Neural progenitor cell (in vitro differentiated cells): ENCODE data around the gene PRRX1. TPM values are rescaled to one million over a fixed set of nuclear protein-coding genes. Genes with fewer than 3 reads are reported as not detected.

Experiments used
- DNase-seq: peaks from one replicate; pipeline ENCODE4 v3.0.0-alpha.2; 2016; ENCODE audit warnings: low spot score
- H2AFZ ChIP-seq: fragments of 200-600 bp; sonication (generic); replicated peaks from 2 replicates; pipeline ENCODE4 v1.6.1; 2016; ENCODE audit warnings: antibody characterized with exemption
- H3F3A ChIP-seq: fragments of 200-600 bp; sonication (generic); 2 replicates; pipeline ENCODE4 v1.6.1; 2016; ENCODE audit warnings: antibody characterized with exemption, low read depth
- H3K27ac ChIP-seq: fragments of 200-600 bp; sonication (generic); 2 replicates; pipeline ENCODE4 v1.5.1; 2016; ENCODE audit warnings: mild to moderate bottlenecking
- H3K27me3 ChIP-seq: fragments of 200-600 bp; sonication (generic); 2 replicates; pipeline ENCODE4 v1.6.1; 2016; ENCODE audit warnings: mild to moderate bottlenecking, moderate library complexity
- H3K36me3 ChIP-seq: fragments of 200-600 bp; sonication (generic); 2 replicates; pipeline ENCODE4 v1.5.1; 2016
- H3K4me1 ChIP-seq: fragments of 200-600 bp; sonication (generic); 2 replicates; pipeline ENCODE4 v1.6.1; 2016; ENCODE audit warnings: mixed run types
- H3K4me2 ChIP-seq: fragments of 200-600 bp; sonication (generic); 2 replicates; pipeline ENCODE4 v1.6.1; 2016
- H3K4me3 ChIP-seq: fragments of 200-600 bp; sonication (generic); 2 replicates; pipeline ENCODE4 v1.5.1; 2016
- H3K79me2 ChIP-seq: fragments of 200-600 bp; sonication (generic); 2 replicates; pipeline ENCODE4 v1.6.1; 2016; ENCODE audit warnings: low read depth
- H3K9ac ChIP-seq: fragments of 200-600 bp; sonication (generic); 2 replicates; pipeline ENCODE4 v1.6.1; 2016
- H3K9me3 ChIP-seq: fragments of 200-600 bp; sonication (generic); 2 replicates; pipeline ENCODE4 v1.5.1; 2016; ENCODE audit warnings: low read depth
- H4K20me1 ChIP-seq: fragments of 200-600 bp; sonication (generic); 2 replicates; pipeline ENCODE4 v1.6.1; 2016; ENCODE audit warnings: low read depth
- H3K27ac Mint-ChIP-seq: 3 replicates; pipeline ENCODE4 v1.8.0; 2021; ENCODE audit warnings: mixed read lengths
- H3K27me3 Mint-ChIP-seq: 2 replicates; pipeline ENCODE4 v1.8.0; 2022; ENCODE audit warnings: low read depth, mild to moderate bottlenecking, inconsistent platforms, moderate library complexity, mixed read lengths; ENCODE audit not compliant: insufficient read depth
- H3K36me3 Mint-ChIP-seq: 3 replicates; pipeline ENCODE4 v1.8.0; 2021; ENCODE audit warnings: mixed read lengths
- H3K4me1 Mint-ChIP-seq: 3 replicates; pipeline ENCODE4 v1.8.0; 2021; ENCODE audit warnings: mixed read lengths
- H3K4me3 Mint-ChIP-seq: 3 replicates; pipeline ENCODE4 v1.8.0; 2021; ENCODE audit warnings: mild to moderate bottlenecking, moderate library complexity, mixed read lengths
- H3K9me3 Mint-ChIP-seq: 3 replicates; pipeline ENCODE4 v1.8.0; 2020; ENCODE audit warnings: mixed read lengths
- EZH2 ChIP-seq: fragments of 200-600 bp; sonication (generic); IDR thresholded peaks from 2 replicates; pipeline ENCODE4 v1.6.1; 2017; ENCODE audit warnings: antibody characterized with exemption, mild to moderate bottlenecking, moderate library complexity
- EZH2phosphoT487 ChIP-seq: fragments of 200-600 bp; sonication (generic); IDR thresholded peaks from 2 replicates; pipeline ENCODE4 v1.6.1; 2017; ENCODE audit warnings: antibody characterized with exemption
- total RNA-seq: library from RNA; depleted of rRNA; stranded (reverse); fragments of >200 nt; gene quantifications from 2 replicates; pipeline ENCODE4 v1.2.3, GENCODE V29; 2015; ENCODE audit warnings: low replicate concordance
- TF ChIP-seq, protein P1 (sequence below): fragments of 200-600 bp; sonication (generic); IDR thresholded peaks from 2 replicates; pipeline ENCODE4 v1.5.1; 2017; ENCODE audit warnings: antibody characterized with exemption, mild to moderate bottlenecking

The PRRX1 gene
- total RNA-seq, 1 donor from 2014 or later = 0.19 TPM

DNA sequence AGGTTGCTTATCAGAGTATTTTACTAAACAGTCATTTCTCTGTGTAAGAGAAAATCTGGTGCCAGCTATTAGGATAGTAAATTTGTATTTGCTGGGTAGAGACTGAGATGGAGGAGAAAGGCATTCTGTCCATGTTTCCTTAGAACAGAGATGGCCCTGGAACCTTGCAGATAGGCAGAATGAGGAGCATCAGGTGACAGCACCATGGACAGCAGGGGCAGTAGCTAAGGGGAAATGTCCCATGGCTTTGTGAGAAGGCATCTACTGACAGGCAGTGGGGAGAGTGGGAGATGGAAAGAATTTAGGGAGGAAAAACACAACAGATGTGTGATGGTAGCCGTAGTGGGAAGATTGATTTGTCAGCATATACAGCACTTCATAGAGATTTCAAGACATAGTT lies 105.0 kb downstream of the PRRX1 start:
- TF ChIP-seq EZH2 = no peak
- TF ChIP-seq EZH2phosphoT487 = no peak
- TF ChIP-seq, protein P1, sequence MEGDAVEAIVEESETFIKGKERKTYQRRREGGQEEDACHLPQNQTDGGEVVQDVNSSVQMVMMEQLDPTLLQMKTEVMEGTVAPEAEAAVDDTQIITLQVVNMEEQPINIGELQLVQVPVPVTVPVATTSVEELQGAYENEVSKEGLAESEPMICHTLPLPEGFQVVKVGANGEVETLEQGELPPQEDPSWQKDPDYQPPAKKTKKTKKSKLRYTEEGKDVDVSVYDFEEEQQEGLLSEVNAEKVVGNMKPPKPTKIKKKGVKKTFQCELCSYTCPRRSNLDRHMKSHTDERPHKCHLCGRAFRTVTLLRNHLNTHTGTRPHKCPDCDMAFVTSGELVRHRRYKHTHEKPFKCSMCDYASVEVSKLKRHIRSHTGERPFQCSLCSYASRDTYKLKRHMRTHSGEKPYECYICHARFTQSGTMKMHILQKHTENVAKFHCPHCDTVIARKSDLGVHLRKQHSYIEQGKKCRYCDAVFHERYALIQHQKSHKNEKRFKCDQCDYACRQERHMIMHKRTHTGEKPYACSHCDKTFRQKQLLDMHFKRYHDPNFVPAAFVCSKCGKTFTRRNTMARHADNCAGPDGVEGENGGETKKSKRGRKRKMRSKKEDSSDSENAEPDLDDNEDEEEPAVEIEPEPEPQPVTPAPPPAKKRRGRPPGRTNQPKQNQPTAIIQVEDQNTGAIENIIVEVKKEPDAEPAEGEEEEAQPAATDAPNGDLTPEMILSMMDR = no peak
- Mint-ChIP-seq H3K27ac (no peak overlapping the region), H3K9me3 (no peaks in the 10 kb centered on the region), H3K4me3 (no peak overlapping the region), H3K27me3 (no peaks in the 10 kb centered on the region), H3K4me1 (no peaks in the 10 kb centered on the region), H3K36me3 (no peaks in the 10 kb centered on the region)
- Histone ChIP-seq H3K4me3 (no peak overlapping the region), H3K4me2 (no peak overlapping the region), H3F3A (no peaks in the 10 kb centered on the region), H3K27me3 (no peaks in the 10 kb centered on the region), H3K79me2 (no peaks in the 10 kb centered on the region), H3K9ac (no peak overlapping the region), H2AFZ (no peak overlapping the region), H3K4me1 (no peaks in the 10 kb centered on the region), H3K27ac (no peak overlapping the region), H3K9me3 (no peaks in the 10 kb centered on the region), H3K36me3 (no peaks in the 10 kb centered on the region), H4K20me1 (no peaks in the 10 kb centered on the region)
- DNase-seq = peak; percentile 17

DNA sequence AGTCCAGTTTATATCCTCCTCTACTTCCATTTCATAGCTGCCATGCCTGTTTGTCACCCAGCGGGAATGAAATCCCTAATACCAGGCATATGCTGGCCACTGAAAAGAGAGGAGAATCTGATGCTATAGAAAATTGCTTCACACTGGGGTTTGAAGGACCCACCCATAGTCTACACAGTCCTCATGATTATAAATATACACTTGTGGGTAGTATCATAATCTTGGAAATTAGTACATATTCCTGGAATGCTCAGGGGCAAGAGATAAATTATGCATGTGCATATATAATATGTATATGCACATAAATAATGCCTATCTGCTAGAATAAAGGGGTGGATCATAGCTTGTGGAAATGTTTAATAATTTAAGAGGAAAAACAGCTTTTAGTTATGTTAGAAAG lies 105.8 kb downstream of the PRRX1 start:
- Histone ChIP-seq H3K79me2 (no peaks in the 10 kb centered on the region), H4K20me1 (no peaks in the 10 kb centered on the region), H3K4me2 (no peak overlapping the region), H3K27me3 (no peaks in the 10 kb centered on the region), H2AFZ (no peak overlapping the region), H3F3A (no peaks in the 10 kb centered on the region), H3K9me3 (no peaks in the 10 kb centered on the region), H3K9ac (no peak overlapping the region), H3K27ac (no peak overlapping the region), H3K4me3 (no peak overlapping the region), H3K4me1 (no peaks in the 10 kb centered on the region), H3K36me3 (no peaks in the 10 kb centered on the region)
- DNase-seq = no peak
- Mint-ChIP-seq H3K4me1 (no peaks in the 10 kb centered on the region), H3K9me3 (no peaks in the 10 kb centered on the region), H3K36me3 (no peaks in the 10 kb centered on the region), H3K4me3 (no peak overlapping the region), H3K27me3 (no peaks in the 10 kb centered on the region), H3K27ac (no peak overlapping the region)
- TF ChIP-seq, protein P1 = no peak
- TF ChIP-seq EZH2 (no peak), EZH2phosphoT487 (no peak)

DNA sequence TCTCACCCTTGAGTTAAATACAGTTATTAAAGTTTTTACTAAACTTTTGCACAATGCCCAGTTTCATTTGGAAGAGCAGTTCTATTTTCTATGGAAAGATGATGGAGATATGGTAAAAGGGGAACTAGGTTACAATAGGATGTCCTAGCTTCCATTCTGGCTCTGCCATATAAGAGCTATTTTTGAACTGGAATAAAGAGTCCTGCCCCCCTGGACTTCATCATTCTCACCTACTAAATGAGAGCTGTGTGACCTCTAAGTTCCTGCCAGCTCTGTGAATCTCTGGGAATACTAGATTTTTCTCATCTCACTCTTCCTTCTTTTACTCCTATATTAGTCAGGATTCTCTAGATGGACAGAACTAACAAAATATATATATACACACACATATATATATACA lies 106.3 kb downstream of the PRRX1 start:
- Histone ChIP-seq H3F3A (no peaks in the 10 kb centered on the region), H4K20me1 (no peaks in the 10 kb centered on the region), H3K9me3 (no peaks in the 10 kb centered on the region), H3K36me3 (no peaks in the 10 kb centered on the region), H3K9ac (no peak overlapping the region), H2AFZ (no peak overlapping the region), H3K4me2 (no peak overlapping the region), H3K79me2 (no peaks in the 10 kb centered on the region), H3K27me3 (no peaks in the 10 kb centered on the region), H3K4me1 (no peaks in the 10 kb centered on the region), H3K4me3 (no peak overlapping the region), H3K27ac (no peak overlapping the region)
- Mint-ChIP-seq H3K4me1 (no peaks in the 10 kb centered on the region), H3K27ac (no peak overlapping the region), H3K9me3 (no peaks in the 10 kb centered on the region), H3K4me3 (no peak overlapping the region), H3K36me3 (no peaks in the 10 kb centered on the region), H3K27me3 (no peaks in the 10 kb centered on the region)
- DNase-seq = no peak
- TF ChIP-seq, protein P1 = no peak
- TF ChIP-seq EZH2phosphoT487 (no peak), EZH2 (no peak)

DNA sequence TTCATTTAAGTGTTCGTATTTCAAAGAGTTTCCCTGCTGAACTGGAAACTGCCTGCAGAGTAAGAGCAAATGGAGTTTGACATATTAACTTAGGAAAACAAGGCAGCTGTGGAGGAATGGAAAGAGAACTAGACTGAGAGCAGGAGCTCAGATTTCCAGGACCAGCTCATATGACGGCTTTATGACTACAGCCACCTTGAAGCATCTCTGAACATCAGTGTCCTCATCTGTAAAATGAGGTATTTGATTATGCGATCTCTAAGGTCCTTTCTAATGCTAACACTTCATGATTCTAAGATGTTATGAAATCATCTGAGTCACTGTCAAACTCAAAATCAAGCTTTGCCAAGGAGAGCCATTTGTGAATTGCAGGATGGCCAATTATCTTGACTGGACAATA lies 112.3 kb downstream of the PRRX1 start:
- no peak for DNase-seq
- no peaks in the 10 kb centered on the region for H3K79me2 ChIP-seq
- no peaks in the 10 kb centered on the region for H3K36me3 Mint-ChIP-seq
- H3F3A ChIP-seq = no peaks in the 10 kb centered on the region
- TF ChIP-seq EZH2phosphoT487 (no peak), EZH2 (no peak)
- TF ChIP-seq, protein P1 = no peak
- no peaks in the 10 kb centered on the region for H4K20me1 ChIP-seq
- no peak overlapping the region for H2AFZ ChIP-seq
- no peaks in the 10 kb centered on the region for H3K36me3 ChIP-seq
- H3K27me3 ChIP-seq = no peaks in the 10 kb centered on the region
- H3K4me2 ChIP-seq = no peak overlapping the region
- no peaks in the 10 kb centered on the region for H3K4me1 Mint-ChIP-seq
- H3K9me3 ChIP-seq = no peaks in the 10 kb centered on the region
- H3K9me3 Mint-ChIP-seq = peaks cover 5% of the 10 kb centered on the region
- no peak overlapping the region for H3K4me3 Mint-ChIP-seq
- no peaks in the 10 kb centered on the region for H3K27me3 Mint-ChIP-seq
- H3K9ac ChIP-seq = no peak overlapping the region
- no peaks in the 10 kb centered on the region for H3K4me1 ChIP-seq
- H3K27ac ChIP-seq = no peak overlapping the region
- H3K27ac Mint-ChIP-seq = no peak overlapping the region
- no peak overlapping the region for H3K4me3 ChIP-seq
